GM13977 (cell line): ENCODE data around the gene KREMEN1.

Source experiments
- DNase-seq: peaks from one replicate; pipeline ENCODE4 v3.0.0; 2012; ENCODE audit warnings: low spot score
- in situ Hi-C: fragments of 300-500 bp; cut with MboI; formaldehyde crosslinking; loops from one replicate; pipeline ENCODE4 v1.12.0; 2022; ENCODE audit warnings: low sequenced_read_pairs, low pct_unique_long_range_greater_than_20kb, mixed read lengths, inconsistent platforms; ENCODE audit not compliant: unreplicated experiment
- TF ChIP-seq, protein P1 (sequence below): IDR thresholded peaks from 2 replicates; pipeline ENCODE4 v1.5.1; 2012; ENCODE audit warnings: mild to moderate bottlenecking, control low read depth; ENCODE audit not compliant: insufficient read depth; ENCODE audit errors: extremely low read depth, missing control alignments

The KREMEN1 gene

GRCh38 chr22:29211066-29211465, 138.2 kb downstream of the KREMEN1 start:
- TF ChIP-seq, protein P1, sequence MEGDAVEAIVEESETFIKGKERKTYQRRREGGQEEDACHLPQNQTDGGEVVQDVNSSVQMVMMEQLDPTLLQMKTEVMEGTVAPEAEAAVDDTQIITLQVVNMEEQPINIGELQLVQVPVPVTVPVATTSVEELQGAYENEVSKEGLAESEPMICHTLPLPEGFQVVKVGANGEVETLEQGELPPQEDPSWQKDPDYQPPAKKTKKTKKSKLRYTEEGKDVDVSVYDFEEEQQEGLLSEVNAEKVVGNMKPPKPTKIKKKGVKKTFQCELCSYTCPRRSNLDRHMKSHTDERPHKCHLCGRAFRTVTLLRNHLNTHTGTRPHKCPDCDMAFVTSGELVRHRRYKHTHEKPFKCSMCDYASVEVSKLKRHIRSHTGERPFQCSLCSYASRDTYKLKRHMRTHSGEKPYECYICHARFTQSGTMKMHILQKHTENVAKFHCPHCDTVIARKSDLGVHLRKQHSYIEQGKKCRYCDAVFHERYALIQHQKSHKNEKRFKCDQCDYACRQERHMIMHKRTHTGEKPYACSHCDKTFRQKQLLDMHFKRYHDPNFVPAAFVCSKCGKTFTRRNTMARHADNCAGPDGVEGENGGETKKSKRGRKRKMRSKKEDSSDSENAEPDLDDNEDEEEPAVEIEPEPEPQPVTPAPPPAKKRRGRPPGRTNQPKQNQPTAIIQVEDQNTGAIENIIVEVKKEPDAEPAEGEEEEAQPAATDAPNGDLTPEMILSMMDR = no peak
- in situ Hi-C loops = no loop called here

DNA sequence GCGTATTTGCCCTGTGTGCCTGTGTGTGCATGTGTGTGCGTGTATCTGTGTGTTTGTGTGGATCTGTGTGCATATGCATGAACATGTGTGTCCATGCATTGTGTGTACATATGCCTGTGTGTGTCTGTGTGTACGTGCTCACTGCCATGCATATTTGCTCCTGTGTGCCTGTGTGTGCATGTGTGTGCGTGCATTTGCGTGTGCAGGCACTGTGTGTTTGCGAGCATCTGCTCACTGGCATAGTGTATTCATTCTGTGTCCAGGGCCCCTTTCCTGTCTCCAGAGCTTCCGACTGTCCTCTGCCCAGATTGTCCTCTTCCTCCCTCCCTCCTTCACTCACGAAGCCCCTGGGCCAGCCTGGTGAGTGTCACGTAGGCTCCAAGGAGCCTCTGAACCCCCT, 138.6 kb downstream of the KREMEN1 start:
- no peak for DNase-seq
- TF ChIP-seq, protein P1 = no peak
- in situ Hi-C loops = no loop called here

More at GRCh38 chr22:29211066-29211465, 138.2 kb downstream of the KREMEN1 start:
- no peak for DNase-seq

DNA sequence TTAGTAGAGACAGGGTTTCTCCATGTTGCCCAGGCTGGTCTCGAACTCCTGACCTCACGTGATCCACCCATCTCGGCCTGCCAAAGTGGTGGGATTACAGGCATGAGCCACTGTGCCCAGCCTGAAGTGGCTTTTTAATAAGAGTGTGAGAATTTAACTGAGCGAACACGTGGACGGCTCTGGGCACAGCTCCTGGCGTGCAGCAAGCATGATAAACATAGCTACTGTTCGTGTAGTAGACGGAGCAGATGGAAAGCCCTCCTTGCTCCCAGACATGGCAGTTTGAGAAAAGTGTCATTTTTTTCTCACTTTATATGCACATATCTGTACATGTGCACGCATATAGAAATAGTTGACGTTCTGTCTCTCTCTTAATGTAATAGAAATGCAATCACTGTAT, 139.9 kb downstream of the KREMEN1 start:
- in situ Hi-C loops = no loop called here
- DNase-seq = no peak
- TF ChIP-seq, protein P1 = no peak

DNA sequence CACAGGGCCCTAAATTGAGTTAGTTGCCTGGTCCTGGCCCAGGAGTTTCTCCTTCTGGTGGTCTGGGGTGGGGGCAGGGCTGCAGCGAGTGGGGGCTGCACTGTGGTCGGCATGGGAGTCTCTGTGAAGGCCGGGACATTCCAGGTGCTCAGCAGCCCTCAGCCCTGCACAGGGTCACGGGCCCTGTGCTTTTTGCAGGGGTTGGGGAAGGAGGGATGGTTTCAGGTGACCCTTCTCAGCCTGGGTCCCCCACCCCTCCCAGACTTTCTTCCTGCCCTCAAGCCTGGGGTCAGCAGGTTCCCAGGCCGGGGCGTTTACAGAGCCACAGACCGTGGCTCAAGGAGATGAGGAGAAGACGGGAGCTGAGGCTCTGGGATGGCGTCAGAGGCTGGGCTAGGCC, 140.7 kb downstream of the KREMEN1 start:
- in situ Hi-C loops = no loop called here
- TF ChIP-seq, protein P1 = no peak
- no peak for DNase-seq

DNA sequence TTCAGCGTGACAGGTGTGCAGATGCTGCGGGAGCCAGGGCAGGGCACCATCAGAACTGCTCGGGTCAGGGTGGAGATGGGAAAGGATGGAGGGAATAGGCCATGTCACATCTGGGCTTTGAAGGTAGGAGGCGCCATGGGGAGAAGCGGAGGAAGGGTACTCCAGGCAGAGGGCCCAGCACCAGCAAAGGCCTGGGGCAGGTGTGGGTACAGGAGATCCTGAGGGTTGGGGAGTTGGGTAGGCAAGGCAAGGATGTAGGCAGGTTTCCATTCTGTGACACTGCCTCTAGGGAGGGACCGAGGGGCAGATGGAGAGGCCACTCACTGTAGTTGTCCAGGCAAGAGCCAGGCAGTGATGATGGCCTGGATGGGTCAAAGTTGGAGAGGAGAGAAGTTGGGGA, 141.4 kb downstream of the KREMEN1 start:
- DNase-seq = no peak
- in situ Hi-C loops = no loop called here
- TF ChIP-seq, protein P1 = no peak

GRCh38 chr22:29215012-29215860, 142.4 kb downstream of the KREMEN1 start:
- TF ChIP-seq, protein P1 = no peak
- in situ Hi-C loops = no loop called here
- DNase-seq = no peak
